KBM-7 (cell line): Measurements from ENCODE around the gene SYT2.
"Not testable (repeated sequence)": the region's sequence is repeated elsewhere in the genome, so short reads cannot be mapped to it uniquely, and the experiment has no call there.

Experiments used
- DNase-seq: peaks from one replicate; pipeline ENCODE4 v3.0.0-alpha.2; 2015
- in situ Hi-C: fragments of 300-500 bp; cut with MboI; formaldehyde crosslinking; loops from 2 replicates; pipeline ENCODE4 v1.14.3; 2020; ENCODE audit warnings: low sequenced_read_pairs, low pct_unique_long_range_greater_than_20kb, mixed read lengths

SYT2 gene

DNA sequence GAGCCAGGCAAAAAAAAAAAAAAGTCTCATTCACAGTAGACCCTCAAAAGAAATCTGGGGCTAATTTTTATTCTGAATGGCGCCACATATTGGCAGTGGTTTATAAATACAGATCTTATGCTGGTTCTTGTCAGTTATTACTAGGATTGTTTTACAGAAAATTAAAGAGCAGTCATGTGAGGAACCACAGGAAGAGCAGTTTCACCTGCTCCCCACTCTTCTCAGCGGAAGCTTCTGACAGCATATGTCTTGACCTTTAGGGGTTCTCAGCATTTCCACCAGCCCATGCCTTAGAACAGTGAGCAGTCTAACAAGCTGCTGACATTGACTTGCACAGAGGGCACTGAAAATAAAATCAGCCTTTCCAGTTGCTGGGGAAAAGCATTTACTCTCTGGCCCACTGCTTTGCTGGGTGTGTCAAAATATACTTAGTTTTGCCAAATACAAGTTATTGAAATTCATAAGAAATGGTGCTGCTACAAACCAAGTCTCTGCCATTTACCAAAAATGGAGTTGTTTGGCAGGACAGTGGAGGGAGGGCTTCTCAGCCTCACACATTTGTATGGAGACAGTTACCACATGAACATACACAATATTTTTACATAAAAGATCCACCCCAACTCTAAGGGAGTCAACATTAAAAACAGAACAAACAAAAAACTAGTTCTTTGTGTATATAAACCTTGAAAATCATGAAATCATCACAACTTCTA lies 144.2 kb downstream of the SYT2 start:
- DNase-seq: no peak
- in situ Hi-C loops: no loop called here

DNA sequence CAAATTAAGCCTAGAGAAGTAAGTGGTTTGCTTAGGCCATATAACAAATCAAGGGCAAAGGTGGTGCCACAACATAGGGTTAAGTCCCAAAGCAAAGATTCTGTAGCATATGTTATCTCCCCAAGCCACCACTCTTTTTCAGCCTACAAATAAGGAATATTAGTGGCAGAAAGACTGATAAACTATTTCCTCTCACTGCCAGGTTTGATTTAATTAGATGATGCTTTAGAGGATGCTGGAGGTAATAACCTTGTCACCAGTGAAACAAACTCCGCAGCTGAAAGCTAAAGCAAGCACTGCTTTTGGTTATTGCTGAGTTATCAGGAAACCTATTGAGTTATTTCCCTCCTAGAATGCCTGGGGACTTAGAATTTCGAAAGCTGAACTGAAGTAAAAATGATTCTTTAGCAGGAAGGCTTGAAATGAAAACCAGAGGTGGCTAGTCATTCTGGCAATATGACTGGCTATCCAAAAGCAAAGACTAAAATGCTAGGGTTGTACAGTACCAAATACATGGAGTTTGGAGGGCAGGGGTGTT lies 145.2 kb downstream of the SYT2 start:
- in situ Hi-C loops: no loop called here
- no peak for DNase-seq

DNA sequence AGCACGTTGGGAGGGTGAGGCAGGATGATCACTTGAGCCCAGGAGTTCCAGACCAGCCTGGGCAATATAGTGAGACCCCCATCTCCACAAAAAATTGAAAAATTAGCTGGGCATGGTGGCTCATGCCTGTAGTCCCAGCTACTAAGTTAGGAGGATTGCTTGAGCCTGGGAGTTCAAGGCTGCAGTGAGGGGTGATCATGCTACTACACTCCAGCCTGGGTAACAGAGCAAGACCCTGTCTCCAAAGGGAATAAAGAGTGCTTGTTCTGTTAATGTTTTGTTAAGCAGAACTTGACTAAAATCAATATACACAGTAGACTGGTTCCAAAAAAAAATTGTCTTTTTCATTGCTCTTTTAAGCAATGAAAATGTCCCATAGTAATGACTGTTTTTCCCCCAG lies 146.4 kb downstream of the SYT2 start:
- DNase-seq: no peak
- in situ Hi-C loops: no loop called here

DNA sequence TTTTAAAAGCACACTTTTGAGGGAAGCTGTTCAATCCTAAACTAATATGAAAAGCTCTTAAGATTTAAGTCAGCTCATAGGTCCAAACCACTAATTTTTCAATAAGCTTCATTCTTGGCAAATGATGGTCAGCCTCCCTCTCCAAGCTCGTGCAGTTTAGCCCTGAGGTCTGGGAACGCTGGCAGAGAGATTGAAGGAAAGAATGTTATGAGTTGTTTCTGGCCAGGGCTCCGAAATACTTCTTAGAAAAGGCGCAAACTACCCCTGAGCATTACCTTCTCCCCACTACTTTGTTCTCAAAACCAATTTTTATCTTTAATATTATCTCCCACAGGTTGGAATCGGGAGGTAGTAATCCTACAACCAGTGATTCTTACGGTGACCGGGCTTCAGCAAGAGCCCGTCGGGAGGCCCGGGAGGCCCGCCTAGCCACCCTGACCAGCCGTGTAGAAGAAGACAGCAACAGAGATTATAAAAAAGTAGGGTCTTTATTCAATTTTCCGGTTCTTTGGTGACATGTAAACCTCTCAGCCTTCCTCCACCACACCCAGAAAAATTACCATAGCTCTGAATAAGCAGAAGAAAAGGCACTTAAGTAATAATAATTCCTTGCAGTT lies 147.7 kb downstream of the SYT2 start:
- in situ Hi-C loops: no loop called here

DNA sequence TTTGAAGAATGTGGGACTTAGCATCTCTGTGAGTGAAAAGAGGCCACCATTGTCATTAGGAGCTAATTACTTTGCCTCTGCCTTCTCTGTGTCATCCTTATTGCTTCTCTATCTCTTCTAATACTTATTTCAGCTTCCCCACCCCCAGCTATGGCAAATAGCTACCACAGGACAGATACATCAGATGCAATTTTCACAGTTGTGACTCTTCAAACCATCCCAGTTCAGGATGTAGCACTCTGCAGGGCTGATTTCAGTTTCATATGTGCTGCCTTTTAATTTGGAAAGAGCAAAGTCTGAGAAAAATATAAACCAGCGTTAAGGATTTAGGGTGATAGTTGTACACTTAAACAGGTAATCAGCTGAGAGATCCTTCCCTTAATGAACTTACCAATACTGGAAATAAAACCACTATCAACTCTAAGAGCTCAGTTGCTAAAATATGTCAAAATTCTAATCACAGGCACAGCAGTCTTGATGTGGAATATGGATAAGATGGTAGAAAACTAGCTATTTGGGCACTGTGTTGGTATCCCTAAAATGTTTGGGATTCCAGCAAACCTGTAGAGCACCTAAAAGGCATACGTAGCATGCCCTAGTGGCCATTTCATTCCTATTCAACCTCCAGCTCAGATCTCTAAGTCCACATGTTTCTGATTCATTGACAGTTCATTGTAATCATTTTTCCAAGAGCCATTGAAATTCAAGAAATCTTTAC lies 148.4 kb downstream of the SYT2 start:
- in situ Hi-C loops: no loop called here
- DNase-seq: no peak

More for the DNA sequence above, 147.7 kb downstream of the SYT2 start:
- no peak for DNase-seq

DNA sequence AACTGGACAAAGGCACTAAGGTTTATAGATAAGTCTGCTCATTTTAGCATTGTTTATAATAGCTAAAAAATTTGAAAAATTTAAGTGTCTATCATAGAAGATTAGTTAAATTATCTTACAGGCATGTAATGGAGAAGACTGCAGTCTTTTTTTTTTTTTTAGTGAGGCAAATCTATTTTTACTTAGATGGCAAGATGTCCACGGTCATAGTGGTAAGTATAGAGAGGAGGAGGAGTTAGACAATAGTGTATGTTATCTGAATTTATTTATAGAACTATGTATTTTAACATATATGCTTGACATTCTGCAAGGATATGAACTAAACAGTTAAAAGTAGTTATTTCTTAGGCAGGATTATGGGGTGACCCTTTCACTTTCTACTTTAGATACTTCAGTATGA lies 149.0 kb downstream of the SYT2 start:
- DNase-seq: no peak
- in situ Hi-C loops: no loop called here

DNA sequence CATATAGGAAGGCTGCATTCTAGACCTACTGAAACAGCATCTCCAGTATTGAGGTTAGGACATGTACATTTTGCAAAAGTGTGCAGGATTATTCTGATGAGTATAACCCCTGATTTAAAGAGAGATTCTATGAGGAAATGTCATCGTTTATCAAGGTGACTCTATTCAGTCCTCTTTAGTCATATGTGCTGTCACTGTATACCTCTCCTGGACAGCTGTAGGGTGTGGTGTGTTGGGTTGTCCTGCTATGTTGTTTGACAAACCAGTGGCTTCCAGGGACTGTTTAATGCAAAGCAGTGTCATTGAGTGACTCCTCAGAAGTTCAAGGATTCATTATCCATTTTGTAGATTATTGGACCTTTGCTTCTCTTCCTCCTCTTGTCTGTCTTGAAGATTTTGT lies 152.6 kb downstream of the SYT2 start:
- in situ Hi-C loops, DNase-seq: not testable (repeated sequence)

DNA sequence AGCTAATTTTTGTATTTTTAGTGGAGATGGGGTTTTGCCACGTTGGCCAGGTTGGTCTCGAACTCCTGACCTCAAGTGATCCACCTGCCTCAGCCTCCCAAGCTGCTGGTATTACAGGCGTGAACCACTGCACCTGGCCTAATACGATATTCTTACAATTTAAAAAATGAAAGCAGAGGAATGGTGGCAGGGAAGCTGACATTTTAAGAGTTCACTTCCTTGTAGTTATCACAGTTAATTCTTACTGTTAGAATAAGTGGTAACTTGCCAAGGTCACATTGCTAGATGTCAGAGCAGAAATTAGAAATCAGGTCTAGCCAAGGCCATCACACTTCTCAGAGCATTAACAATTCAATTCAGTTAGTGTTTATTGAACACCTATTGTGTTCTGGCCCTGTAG lies 154.2 kb downstream of the SYT2 start:
- in situ Hi-C loops, DNase-seq: not testable (repeated sequence)

DNA sequence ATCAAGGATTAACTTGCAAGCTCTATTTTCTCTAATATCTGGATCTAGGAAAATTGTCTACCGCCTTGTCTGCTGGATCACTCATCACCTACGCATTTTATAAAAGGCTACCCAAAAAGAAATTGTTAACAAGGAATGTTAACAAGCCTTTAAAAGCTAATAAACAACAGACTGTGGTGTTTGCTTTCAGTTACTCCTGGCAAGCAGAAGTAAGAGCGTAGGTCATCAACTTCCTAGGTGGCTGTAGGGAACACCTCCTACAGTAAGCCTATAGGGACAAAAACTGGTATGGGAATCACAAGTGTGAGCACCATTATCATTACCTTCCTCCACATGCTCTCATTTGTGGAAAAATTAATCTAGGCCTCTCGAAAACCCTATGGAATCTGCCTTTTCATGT lies 155.6 kb downstream of the SYT2 start:
- DNase-seq, in situ Hi-C loops: not testable (repeated sequence)

DNA sequence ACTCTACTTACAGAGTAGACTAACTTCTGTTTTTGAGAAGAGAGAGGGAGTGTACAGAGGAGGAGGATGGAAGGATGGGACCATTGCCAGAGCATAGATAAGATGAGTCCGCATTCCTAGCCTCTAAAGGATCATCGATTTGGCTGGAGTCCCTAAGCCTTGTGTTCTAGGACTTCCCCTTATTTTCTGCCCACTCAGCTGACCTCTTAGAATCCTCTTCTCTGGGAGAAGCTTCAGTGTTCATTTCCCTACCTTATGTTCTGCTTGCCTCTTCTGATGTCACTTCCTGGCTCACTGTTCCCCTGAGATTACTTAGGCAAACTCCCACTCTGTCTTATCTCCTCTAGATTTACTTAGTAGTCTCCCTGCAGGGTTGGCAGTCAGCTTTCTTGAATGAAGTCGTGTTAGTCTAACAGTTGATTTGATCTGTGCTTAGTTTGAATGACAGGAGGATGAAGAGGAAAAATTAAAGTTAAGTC lies 156.7 kb downstream of the SYT2 start:
- peak; percentile 69 for DNase-seq
- in situ Hi-C loops: no loop called here

DNA sequence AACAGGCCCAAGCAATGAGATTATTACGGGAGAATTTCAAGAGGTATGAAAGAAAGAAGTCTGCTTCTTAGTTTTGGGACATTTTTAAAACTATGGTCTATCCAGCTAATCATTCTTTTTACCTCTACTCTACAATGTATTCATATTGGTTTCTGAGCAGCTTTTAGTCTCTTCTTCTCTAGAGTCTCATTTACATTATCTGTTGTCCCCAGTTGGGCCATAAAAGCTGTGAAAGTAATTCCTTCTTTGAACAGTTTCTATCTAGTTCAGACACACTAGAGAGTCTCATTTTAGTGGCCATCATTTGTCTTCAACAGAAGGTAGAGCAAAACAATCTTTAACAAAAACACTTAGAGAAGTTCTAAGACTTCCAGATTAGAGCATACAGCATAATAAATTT lies 157.2 kb downstream of the SYT2 start:
- DNase-seq, in situ Hi-C loops: not testable (repeated sequence)

DNA sequence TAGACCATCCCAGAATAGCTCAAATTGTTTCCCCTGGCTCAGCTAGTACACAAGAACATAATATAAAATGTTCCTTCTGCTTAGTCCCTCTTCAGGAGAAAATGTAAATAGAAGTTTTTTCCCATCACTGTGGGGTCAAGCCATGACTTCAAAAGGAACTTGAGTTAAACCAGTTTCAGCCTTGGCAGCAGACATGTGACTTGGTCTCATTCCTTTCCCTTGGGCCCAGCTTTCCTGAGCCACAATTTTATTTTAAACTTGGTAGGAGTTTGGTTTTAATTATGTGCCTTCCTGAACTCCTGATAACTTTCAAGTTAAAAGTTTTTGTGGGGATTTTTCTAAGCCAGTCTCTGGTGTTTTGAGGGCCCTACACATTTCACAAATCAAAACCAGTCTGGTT lies 157.6 kb downstream of the SYT2 start:
- DNase-seq, in situ Hi-C loops: not testable (repeated sequence)

DNA sequence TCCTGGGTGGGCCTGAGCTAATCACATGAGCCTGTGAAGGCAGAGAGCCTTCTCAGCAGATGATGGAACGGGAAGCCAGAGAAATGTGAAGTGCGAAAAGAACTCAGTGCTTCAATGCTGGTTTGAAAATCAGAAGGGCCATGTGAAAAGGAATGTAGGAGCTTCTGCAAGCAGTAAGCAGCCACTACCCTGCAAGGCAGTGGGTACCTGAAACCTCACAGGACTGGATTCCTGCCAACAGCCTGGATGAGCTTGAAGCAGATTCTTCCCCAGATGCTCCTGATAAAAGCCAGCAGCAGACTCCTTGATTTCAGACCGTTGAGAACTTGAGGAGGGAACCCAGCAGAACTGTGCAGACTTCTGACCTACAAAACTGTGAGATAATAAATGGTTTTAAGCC lies 158.6 kb downstream of the SYT2 start:
- DNase-seq: no peak
- in situ Hi-C loops: no loop called here

DNA sequence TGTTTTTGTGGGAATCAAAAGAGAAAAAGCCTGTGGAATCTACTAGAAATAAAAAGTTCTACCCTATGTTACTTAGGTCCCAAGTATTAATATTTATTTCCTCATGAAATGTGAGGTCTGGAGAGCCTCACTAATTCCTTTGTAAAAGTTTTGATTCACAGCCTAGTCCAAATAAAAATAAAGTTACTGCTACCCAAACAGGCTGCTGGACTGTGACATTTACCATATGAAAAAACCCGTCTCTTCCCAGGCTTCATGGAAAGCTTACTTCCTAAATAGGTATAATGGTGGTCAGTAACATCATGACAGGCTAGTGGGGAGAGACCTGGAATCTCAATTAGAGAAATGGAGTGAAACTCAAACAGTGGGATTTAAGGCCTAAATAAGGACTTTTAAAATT lies 160.2 kb downstream of the SYT2 start:
- DNase-seq, in situ Hi-C loops: not testable (repeated sequence)

DNA sequence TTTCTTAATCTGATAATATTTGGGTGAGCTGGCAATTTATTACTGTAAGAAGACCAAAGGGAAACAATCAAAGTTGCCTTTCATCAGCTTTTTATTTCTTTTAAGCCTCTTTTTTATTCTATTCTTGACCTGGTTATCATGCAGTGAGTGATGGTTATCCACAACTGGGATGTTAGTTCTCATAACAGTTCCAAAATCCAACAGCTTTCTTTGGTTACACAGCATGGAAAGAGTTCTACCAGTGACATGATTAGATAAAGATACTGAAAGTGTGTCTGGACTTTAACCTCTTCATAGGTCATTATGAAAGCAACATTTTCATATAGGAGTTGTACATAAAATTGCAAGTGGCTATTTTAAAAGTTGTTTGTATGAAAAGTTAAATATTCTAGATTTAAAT lies 163.0 kb downstream of the SYT2 start:
- DNase-seq: no peak
- in situ Hi-C loops: no loop called here

DNA sequence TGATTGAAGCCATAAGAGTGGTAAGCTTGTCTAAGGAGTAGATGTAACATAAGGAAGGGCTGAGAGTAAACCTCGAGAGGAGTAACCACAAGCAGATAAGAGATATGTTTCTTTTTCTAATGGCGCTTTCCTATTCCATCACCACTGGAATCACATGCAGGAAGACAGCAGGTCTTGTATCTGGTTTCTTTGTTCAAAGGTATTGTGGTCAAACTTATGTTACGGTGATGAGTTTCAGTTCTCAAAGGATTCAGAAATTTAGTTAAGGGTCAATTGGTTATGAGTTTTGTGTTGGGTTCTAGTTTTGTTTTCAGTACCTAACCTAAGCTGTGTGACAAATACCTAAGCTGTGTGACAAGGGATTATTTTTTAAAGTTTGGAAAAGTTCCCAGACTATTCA lies 163.5 kb downstream of the SYT2 start:
- in situ Hi-C loops: not testable (repeated sequence)
- peak; percentile 5 for DNase-seq

DNA sequence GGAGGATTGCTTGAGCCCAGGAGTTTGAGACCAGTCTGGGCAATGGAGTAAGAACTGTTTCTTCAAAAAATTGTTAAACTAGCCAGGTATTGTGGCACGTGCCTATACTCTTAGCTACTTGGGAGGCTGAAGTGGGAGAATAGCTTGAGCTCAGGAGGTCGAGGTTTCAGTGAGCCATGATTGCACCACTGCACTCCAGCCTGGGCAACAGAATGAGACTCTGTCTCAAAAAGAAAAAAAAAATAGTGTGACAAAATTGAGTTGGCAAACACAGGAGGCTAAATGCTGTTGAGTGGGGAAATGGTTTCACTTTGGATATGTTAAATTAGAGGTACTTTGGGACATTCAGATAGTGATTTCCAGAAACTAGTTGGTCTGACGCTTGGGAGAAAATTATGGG lies 163.9 kb downstream of the SYT2 start:
- DNase-seq, in situ Hi-C loops: not testable (repeated sequence)

DNA sequence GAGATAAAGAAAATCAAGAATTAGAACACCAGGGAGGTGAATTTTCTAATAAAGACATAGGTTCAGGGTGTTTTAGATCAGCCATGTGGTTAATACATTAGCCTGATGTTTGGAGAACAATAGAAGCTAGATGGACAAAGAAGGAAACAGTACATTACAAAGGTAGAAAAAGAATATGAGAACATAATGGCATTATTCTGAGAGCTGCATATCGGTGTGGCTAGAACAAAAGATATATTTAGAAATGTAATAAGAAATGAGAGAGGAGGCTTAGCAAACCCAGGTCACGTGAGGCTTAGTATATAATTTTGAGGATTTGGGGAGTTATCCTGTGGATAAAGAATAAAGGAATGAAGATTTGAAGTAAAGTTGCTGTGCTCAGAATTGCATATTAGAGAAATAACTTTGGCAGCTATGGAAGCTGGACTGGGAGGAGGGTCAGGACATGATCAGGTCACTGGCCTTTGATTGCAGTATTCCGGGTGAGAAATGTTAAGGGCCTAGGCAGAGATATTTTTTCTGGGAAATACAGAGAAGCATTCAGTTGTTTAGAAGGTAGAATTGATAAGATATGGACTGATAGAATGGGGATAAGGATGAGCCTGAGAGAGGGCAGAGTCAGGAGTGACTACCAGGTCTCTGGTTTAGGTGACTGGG lies 164.5 kb downstream of the SYT2 start:
- DNase-seq, in situ Hi-C loops: not testable (repeated sequence)

DNA sequence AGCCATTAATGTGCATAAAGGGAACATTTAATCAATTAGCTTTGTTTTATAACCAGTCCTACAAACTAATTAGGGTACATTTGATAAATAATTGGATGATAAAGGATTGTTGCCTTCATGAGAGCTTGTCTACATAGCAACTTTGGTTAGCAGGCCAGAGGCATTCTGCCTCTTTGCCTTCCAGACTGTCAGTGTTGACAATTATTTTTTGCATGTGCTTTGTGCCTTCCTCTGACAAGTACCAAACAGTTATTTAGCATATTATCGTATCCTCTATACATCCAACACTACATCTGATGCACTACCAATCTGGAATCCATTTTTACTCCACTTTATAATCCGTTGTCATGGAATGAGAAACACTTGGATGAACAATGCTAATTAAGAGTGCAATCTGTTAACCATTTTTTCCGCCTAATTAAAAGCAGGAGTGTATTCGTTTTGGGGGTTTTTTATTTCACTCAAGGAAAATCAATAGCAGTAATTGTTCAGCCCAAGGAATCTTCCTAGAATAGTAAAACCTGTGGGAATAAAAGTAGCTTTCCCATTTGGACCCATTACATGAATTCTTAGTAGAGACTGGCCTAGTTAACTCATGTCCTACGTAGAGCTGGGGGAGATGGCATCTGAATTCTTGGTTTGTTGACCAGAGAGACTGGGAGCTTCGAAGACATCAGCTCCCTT lies 165.3 kb downstream of the SYT2 start:
- DNase-seq, in situ Hi-C loops: not testable (repeated sequence)
